GM10266 (cell line): Measurements from ENCODE around the gene APOH.

Source experiments
- DNase-seq: peaks from one replicate; pipeline ENCODE4 v3.0.0; 2012; ENCODE audit errors: extremely low spot score
- TF ChIP-seq, protein P1 (sequence below): IDR thresholded peaks from 2 replicates; pipeline ENCODE4 v1.5.1; 2012; ENCODE audit warnings: mild to moderate bottlenecking, low read depth; ENCODE audit not compliant: control insufficient read depth, insufficient read depth; ENCODE audit errors: missing control alignments

The APOH gene

DNA sequence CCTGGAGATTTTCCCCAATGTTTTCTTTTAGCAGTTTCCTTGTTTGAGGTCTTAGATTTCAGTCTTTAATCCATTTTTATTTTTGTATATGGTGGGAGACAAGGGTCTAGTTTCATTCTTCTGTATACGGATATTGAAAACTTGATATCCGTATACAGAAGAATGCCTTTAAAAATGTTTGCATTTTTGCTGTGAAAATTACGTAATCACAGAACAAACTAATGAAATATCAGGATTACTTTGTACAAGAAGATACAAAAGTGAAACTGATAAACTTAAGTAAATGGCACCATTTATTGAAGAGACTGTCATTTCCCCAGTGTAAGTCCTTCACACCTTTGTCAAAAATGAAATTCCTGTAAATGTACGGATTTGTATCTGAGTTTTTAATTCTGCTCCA lies 50.6 kb downstream of the APOH start:
- no peak for DNase-seq
- TF ChIP-seq, protein P1, sequence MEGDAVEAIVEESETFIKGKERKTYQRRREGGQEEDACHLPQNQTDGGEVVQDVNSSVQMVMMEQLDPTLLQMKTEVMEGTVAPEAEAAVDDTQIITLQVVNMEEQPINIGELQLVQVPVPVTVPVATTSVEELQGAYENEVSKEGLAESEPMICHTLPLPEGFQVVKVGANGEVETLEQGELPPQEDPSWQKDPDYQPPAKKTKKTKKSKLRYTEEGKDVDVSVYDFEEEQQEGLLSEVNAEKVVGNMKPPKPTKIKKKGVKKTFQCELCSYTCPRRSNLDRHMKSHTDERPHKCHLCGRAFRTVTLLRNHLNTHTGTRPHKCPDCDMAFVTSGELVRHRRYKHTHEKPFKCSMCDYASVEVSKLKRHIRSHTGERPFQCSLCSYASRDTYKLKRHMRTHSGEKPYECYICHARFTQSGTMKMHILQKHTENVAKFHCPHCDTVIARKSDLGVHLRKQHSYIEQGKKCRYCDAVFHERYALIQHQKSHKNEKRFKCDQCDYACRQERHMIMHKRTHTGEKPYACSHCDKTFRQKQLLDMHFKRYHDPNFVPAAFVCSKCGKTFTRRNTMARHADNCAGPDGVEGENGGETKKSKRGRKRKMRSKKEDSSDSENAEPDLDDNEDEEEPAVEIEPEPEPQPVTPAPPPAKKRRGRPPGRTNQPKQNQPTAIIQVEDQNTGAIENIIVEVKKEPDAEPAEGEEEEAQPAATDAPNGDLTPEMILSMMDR: no peak

DNA sequence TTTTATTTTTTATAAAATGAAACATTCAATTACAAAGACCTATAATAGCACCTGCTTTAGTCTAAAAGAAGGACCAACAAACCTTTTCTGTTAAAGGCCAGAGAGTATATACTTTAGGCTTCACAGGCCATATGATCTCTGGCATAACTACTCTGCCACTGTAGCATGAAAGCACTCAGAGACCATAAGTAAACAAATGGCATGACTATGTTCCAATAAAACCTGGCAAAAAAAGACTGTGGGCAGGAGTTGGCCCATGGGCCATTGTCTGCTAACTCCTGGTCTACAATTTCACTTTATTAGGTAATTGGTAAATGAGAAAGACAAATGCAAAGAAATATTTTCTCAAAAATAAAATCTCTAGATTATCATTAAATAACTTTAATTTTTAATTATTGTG lies 52.2 kb downstream of the APOH start:
- TF ChIP-seq, protein P1: no peak
- DNase-seq: no peak

DNA sequence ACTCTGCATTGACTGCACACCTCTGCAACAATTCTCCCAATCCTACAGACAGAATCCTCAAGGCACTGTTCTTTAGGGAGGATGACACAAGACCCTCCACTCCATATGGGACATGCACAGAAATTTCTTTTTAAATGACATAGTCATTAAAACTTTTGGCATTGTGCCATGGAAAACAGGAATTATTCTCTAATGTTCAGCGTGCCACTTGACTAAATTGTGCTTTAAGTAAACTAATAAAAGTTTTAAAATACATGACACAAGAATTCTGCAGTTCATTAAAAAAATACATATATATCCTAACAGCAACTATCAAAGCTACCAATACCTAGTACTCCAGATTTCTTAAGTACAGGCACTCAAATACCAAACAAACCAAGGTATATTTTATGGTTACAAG lies 53.3 kb downstream of the APOH start:
- TF ChIP-seq, protein P1: no peak
- DNase-seq: no peak

DNA sequence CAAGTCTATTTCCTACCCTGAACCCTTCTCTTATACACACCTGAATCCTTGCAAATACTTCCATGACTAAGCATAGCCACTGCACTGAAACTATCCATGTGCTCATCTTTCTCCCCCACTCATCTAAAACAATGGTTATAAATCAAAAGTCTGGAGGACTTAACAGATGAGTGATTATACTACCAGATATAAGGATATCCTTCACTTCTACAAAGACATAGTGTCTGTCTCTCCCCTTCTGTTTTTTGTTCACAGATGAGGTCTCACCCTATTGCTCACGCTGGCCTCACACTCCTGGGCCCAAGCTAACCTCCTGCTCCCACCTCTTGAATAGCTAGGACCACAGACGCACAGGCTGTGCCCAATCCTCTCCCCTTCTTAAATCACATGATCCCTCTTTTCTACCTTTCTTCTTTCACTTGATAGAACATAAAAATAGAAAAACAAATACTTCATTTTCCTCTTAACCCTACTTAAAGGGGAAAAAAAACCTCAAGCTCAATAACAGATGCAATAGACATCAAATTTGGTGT lies 56.5 kb downstream of the APOH start:
- no peak for DNase-seq
- TF ChIP-seq, protein P1: no peak

DNA sequence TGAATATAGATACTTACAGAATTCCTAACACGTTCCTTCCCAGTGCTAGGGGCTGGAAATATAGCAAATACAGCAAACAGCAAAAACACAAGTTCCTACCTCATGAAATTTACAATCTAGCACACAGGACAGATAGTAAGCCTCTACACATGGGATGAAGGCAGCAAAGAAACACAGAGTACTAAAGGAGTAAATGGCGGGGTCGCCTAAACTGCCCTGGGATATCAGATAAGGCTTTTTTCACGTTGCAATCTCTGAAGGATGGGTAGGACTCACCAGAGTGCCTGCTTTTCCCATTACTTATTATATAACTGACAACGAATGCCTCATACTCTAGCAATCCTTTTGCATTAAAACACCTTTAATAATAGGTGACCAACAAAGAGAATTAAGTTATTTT lies 57.1 kb downstream of the APOH start:
- DNase-seq: no peak
- TF ChIP-seq, protein P1: no peak

DNA sequence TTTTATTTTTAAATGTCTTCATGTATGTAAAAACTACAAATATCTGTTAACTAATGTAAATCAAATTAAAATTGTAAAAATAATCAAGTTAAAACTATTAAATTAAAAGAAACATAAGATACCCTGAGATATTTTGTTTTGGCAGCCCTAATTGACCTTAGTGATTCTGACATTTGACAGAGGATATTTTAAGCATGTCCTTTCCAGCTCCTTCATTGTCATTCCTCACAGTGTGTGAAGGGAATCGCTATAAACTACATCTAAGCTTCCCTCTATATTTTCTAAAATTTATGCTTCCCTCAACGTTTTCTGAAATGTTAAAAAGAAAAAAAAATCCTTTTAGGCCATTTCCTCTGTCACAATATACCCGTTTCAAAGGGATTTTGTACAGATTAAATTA lies 57.5 kb downstream of the APOH start:
- TF ChIP-seq, protein P1: no peak
- DNase-seq: no peak

DNA sequence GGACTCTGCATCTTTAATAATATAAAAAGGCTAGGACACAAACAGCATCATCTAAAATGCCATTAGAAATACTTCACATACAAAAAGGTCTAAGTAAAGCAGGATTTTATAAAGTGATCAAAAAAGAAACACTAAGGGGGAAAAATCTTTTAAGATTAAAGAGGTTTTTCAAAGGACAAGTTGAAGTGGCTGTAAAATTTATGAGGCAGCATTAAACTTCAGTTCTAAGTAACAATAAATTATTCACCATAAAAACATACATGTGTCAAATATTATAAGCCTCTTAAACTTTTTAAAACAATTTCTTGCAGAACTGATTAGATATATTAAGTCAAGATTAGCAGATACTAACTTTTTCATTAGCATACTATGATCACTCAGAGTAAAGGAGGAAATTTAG lies 58.0 kb downstream of the APOH start:
- no peak for DNase-seq
- TF ChIP-seq, protein P1: no peak
